OCI-LY3 (cell line): ENCODE data around the gene SP9.

Experiments used
- EZH2phosphoT487 ChIP-seq: fragments of 200-600 bp; shearing (Covaris generic); IDR thresholded peaks from 2 replicates; pipeline ENCODE4 v1.6.1; 2018; ENCODE audit warnings: antibody characterized with exemption, mixed run types, low read depth
- TF ChIP-seq, protein P1 (sequence below): fragments of 200-600, 300-600 bp; sonication (generic); IDR thresholded peaks from 2 replicates; pipeline ENCODE4 v1.5.1; 2014; ENCODE audit warnings: antibody characterized with exemption, low read length, low read depth

DNA sequence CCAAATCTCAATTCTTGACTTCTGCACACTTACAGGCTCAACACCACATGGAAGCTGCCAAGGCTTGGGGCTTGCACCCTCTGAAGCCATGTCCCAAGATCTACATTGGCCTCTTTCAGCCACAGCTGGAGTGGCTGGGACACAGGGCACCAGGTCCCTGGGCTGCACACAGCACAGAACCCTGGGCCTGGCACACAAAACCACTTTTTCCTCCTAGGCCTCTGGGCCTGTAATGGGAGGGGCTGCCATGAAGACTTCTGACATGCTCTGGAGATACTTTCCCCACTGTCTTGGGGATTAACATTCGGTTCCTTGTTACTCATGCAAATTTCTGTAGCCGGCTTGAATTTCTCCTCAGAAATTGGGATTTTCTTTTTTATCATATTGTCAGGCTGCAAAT is 29.9 kb downstream of the SP9 start:
- TF ChIP-seq, protein P1, sequence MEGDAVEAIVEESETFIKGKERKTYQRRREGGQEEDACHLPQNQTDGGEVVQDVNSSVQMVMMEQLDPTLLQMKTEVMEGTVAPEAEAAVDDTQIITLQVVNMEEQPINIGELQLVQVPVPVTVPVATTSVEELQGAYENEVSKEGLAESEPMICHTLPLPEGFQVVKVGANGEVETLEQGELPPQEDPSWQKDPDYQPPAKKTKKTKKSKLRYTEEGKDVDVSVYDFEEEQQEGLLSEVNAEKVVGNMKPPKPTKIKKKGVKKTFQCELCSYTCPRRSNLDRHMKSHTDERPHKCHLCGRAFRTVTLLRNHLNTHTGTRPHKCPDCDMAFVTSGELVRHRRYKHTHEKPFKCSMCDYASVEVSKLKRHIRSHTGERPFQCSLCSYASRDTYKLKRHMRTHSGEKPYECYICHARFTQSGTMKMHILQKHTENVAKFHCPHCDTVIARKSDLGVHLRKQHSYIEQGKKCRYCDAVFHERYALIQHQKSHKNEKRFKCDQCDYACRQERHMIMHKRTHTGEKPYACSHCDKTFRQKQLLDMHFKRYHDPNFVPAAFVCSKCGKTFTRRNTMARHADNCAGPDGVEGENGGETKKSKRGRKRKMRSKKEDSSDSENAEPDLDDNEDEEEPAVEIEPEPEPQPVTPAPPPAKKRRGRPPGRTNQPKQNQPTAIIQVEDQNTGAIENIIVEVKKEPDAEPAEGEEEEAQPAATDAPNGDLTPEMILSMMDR: no peak
- no peak for TF ChIP-seq EZH2phosphoT487
